Common myeloid progenitor, CD34-positive (primary cell): Measurements from ENCODE around the gene PLEKHA5.
"Not testable (repeated sequence)": the region's sequence is repeated elsewhere in the genome, so short reads cannot be mapped to it uniquely, and the experiment has no call there.

Experiments
- CTCF ChIA-PET: fragments of 350-600 bp; sonication (Branson Sonifier 250); formaldehyde crosslinking; loops from one replicate; lab custom pipeline; 2021; ENCODE audit warnings: antibody characterized with exemption; lab: Charles Lee
- POLR2A ChIA-PET: fragments of 350-600 bp; sonication (Branson Sonifier 250); formaldehyde crosslinking; loops from one replicate; lab custom pipeline; 2021; ENCODE audit warnings: antibody characterized with exemption; lab: Charles Lee
- DNase-seq, 3 donors: peaks; one replicate each; pipeline versions ENCODE4 v3.0.0 to v3.0.0-alpha.2; 2013
- H3K27ac ChIP-seq, 2 experiments: 1 replicate in 1 of 2; 2 replicates in 1 of 2; pipeline ENCODE4 v1.7.0; 2013; ENCODE audit warnings: inconsistent platforms in 2 of 2, low read length in 2 of 2, mild to moderate bottlenecking in 2 of 2, low read depth in 1 of 2, moderate library complexity in 1 of 2; ENCODE audit not compliant: severe bottlenecking in 2 of 2, insufficient read depth in 1 of 2, poor library complexity in 1 of 2
- H3K27me3 ChIP-seq, 5 experiments: replicated peaks in 2 of 5; 1 replicate in 3 of 5; 2 replicates in 2 of 5; pipeline versions ENCODE4 v1.6.1 to v1.7.0; 2013; ENCODE audit warnings: low read length in 4 of 5, mild to moderate bottlenecking in 2 of 5, moderate library complexity in 2 of 5, inconsistent platforms in 1 of 5; ENCODE audit not compliant: insufficient read depth in 5 of 5, control insufficient read depth in 4 of 5
- H3K36me3 ChIP-seq, 4 experiments: 1 replicate in 2 of 4; 2 replicates in 2 of 4; pipeline versions ENCODE4 v1.6.1 to v1.7.0; 2013; ENCODE audit warnings: low read length in 3 of 4, control low read depth in 1 of 4, mild to moderate bottlenecking in 1 of 4; ENCODE audit not compliant: control insufficient read depth in 4 of 4, insufficient read depth in 4 of 4
- H3K4me1 ChIP-seq, 4 experiments: 1 replicate in 3 of 4; 2 replicates in 1 of 4; pipeline versions ENCODE4 v1.6.1 to v1.7.1; 2013; ENCODE audit warnings: low read length in 3 of 4, mild to moderate bottlenecking in 3 of 4, control low read depth in 1 of 4, inconsistent platforms in 1 of 4, moderate library complexity in 1 of 4; ENCODE audit not compliant: control insufficient read depth in 4 of 4, insufficient read depth in 4 of 4; ENCODE audit errors: control extremely low read depth in 1 of 4
- H3K4me3 ChIP-seq, 7 experiments: 1 replicate in 4 of 7; 2 replicates in 3 of 7; pipeline versions ENCODE4 v1.5.1 to v1.7.0; 2013; ENCODE audit warnings: mild to moderate bottlenecking in 7 of 7, low read length in 6 of 7, moderate library complexity in 6 of 7, inconsistent platforms in 2 of 7, low read depth in 2 of 7, control low read depth in 1 of 7; ENCODE audit not compliant: insufficient read depth in 4 of 7, control insufficient read depth in 1 of 7; ENCODE audit errors: extremely low read depth in 1 of 7
- H3K9me3 ChIP-seq, 5 experiments: 1 replicate in 4 of 5; 2 replicates in 1 of 5; pipeline versions ENCODE4 v1.6.1 to v1.7.1; 2013; ENCODE audit warnings: low read length in 4 of 5, mild to moderate bottlenecking in 2 of 5, inconsistent platforms in 1 of 5, low read depth in 1 of 5, moderate library complexity in 1 of 5; ENCODE audit not compliant: control insufficient read depth in 4 of 5, insufficient read depth in 2 of 5; ENCODE audit errors: control extremely low read depth in 1 of 5
- WGBS: methylation state at CpG from one replicate; pipeline ENCODE4 v1.1.5; 2013; ENCODE audit not compliant: insufficient coverage; 5-methylcytosine and 5-hydroxymethylcytosine counted together

Gene PLEKHA5

DNA sequence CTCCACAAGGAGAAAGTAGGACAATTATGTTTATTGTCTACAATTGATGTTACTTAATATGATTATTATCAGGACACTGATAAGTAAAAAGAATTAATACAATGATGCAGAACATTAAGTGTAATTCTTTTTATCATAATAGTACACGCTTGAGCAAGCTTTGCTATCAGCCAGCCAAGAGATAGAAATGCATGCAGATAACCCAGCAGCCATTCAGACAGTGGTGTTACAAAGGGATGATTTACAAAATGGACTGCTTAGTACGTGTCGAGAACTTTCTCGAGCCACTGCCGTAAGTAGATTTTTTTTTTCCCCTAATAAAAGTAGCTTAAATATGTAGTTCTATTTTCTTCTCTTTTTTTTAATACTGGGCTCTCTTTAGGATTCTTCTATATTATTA, 192.8 kb downstream of the PLEKHA5 start:
- Histone ChIP-seq H3K27ac (no peak overlapping the region), H3K9me3 (peaks cover 0 to 10% (median 0%) of the 10 kb centered on the region in 5 experiments), H3K27me3 (no peaks in the 10 kb centered on the region), H3K36me3 (peaks cover 12 to 26% (median 14%) of the 10 kb centered on the region in 4 experiments), H3K4me1 (no peaks in the 10 kb centered on the region), H3K4me3 (no peak overlapping the region)
- 100% methylated on average over 1 of the region's 5 CpGs for WGBS
- ChIA-PET POLR2A (interaction anchor here (0.8 kb wide), 1 partner anchor 13 kb away, joined by 3 read pairs; no protein-coding TSS in a partner anchor), CTCF (no interaction called here)
- DNase-seq: no peak

DNA sequence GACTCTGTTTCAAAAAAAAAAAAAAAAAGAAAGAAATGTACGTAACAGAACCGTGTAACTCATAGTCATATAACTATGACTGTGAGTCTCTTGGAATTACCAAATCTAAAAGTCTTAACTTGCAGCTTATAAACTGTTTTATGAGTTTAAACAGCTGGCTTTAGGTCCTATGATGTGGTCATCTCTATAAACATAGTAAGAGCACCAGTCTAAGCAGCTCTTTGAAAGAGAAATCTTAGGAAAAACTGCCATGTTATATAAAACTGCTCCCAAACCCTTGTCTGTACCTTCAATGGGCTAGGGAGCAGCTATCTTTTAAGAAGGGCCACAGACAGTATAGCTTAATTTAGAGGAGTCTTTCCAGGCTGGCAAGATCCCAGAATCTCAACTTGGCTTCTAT, 194.3 kb downstream of the PLEKHA5 start:
- peaks cover 0 to 12% (median 0%) of the 10 kb centered on the region in 5 experiments for H3K9me3 ChIP-seq
- CTCF ChIA-PET: no interaction called here
- peaks cover 12 to 31% (median 15%) of the 10 kb centered on the region in 4 experiments for H3K36me3 ChIP-seq
- H3K27ac ChIP-seq: no peak overlapping the region
- POLR2A ChIA-PET: no interaction called here
- no CpG with 5 or more reads among the region's 2 CpGs for WGBS
- no peak overlapping the region for H3K4me3 ChIP-seq
- DNase-seq: no peak
- H3K4me1 ChIP-seq: no peaks in the 10 kb centered on the region
- H3K27me3 ChIP-seq: no peaks in the 10 kb centered on the region

GRCh38 chr12:19326102-19326501, 196.6 kb downstream of the PLEKHA5 start:
- POLR2A ChIA-PET: no interaction called here

DNA sequence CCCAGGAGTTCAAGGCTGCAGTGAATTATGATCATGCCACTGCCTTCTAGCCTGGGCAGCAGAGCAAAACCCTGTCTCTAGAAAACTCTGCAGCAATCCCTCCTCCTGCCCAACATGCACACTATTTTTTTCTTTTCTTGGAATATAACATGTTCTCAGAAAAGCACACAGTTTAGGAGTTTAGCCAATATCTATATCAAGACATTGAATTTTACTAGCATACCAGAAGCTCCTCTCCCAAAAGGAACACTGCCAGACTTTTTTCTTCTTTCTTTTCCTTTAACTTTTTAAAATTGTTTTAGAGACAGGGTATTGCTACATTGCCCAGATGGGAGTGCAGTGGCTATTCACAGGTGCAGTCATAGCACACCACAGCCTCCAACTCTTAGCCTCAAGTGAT, 202.7 kb downstream of the PLEKHA5 start:
- Histone ChIP-seq H3K4me3 (no peak overlapping the region), H3K36me3 (peaks cover 3 to 19% (median 4%) of the 10 kb centered on the region in 4 experiments), H3K9me3 (peaks cover 0 to 4% (median 0%) of the 10 kb centered on the region in 5 experiments), H3K27ac (no peak overlapping the region), H3K27me3 (no peaks in the 10 kb centered on the region), H3K4me1 (no peaks in the 10 kb centered on the region)
- ChIA-PET CTCF (no interaction called here), POLR2A (no interaction called here)
- DNase-seq: no peak

More at GRCh38 chr12:19326102-19326501, 196.6 kb downstream of the PLEKHA5 start:
- Histone ChIP-seq H3K27me3 (no peaks in the 10 kb centered on the region), H3K9me3 (peaks cover 0 to 12% (median 0%) of the 10 kb centered on the region in 5 experiments), H3K4me1 (no peaks in the 10 kb centered on the region), H3K4me3 (no peak overlapping the region), H3K36me3 (peaks cover 12 to 31% (median 13%) of the 10 kb centered on the region in 4 experiments), H3K27ac (no peak overlapping the region)
- DNase-seq: no peak
- CTCF ChIA-PET: no interaction called here

DNA sequence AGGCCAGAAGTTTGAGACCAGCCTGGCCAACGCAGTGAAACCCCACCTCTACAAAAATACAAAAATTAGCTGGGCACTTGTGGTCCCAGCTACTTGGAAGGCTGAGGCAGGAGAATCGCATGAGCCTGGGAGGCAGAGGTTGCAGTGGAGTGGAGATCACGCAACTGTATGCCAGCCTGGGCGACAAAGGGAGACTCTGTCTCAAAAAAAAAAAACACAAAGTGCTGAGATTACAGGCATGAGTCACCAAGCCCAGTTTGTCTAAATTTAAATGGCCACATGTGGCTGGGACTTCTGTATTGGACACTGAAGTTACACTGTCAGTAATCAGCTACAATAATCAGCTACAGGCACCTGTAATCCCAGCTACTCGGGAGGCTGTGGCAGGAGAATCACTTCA, 208.9 kb downstream of the PLEKHA5 start:
- WGBS: 93% methylated on average over 3 of the region's 5 CpGs
- Histone ChIP-seq H3K27me3 (no peaks in the 10 kb centered on the region), H3K4me1 (no peaks in the 10 kb centered on the region), H3K36me3 (peaks cover 0 to 37% (median 6%) of the 10 kb centered on the region in 4 experiments), H3K27ac (no peak overlapping the region), H3K9me3 (peaks cover 0 to 10% (median 3%) of the 10 kb centered on the region in 5 experiments), H3K4me3 (no peak overlapping the region)
- CTCF ChIA-PET: no interaction called here
- DNase-seq: no peak
- POLR2A ChIA-PET: no interaction called here

DNA sequence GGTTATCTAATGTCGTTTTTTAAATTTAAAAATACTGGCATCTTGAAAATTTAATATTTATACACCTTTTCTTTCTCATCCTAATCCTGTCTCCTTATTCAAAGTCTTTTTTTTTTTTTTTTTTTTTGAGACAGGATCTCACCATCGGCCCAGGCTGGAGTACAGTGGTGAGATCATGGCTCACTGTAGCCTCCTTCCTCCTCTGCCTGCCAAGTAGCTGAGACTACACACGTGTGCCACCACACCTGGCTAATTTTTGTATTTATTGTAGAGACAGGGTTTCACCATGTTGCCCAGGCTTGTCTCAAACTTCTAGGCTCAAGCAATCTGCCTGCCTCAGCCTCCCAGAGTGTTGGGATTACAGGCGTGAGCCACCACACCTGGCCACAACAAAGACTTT, 221.3 kb downstream of the PLEKHA5 start:
- POLR2A ChIA-PET, H3K9me3 ChIP-seq, DNase-seq, H3K27ac ChIP-seq, H3K4me1 ChIP-seq, H3K27me3 ChIP-seq, H3K4me3 ChIP-seq, CTCF ChIA-PET: not testable (repeated sequence)
- H3K36me3 ChIP-seq: peaks cover 12 to 46% (median 25%) of the 10 kb centered on the region in 4 experiments
- 100% methylated on average over 1 of the region's 4 CpGs for WGBS

- Histone ChIP-seq H3K36me3 (peaks cover 12 to 49% (median 25%) of the 10 kb centered on the region in 4 experiments), H3K4me1 (no peaks in the 10 kb centered on the region), H3K9me3 (peaks cover 0 to 5% (median 0%) of the 10 kb centered on the region in 5 experiments), H3K27ac (no peak overlapping the region), H3K27me3 (no peaks in the 10 kb centered on the region), H3K4me3 (no peak overlapping the region)
- WGBS: no CpG with 5 or more reads among the region's 2 CpGs
- DNase-seq: no peak
- CTCF ChIA-PET: no interaction called here
- POLR2A ChIA-PET: no interaction called here
Measured at GRCh38 chr12:19351346-19351745, 221.8 kb downstream of the PLEKHA5 start.
